B cell (primary cell): Measurements from ENCODE around the gene PPFIA1. TPM values are rescaled to one million over a fixed set of nuclear protein-coding genes. Genes with fewer than 3 reads are reported as not detected.

Experiments used
- ATAC-seq: fragments of 200-7000 bp; cut with Tn5 transposase; one replicate; pipeline ENCODE4 v1.10.0; 2021; ENCODE audit warnings: low read depth, mild to moderate bottlenecking, moderate number of reproducible peaks, moderate library complexity
- CTCF ChIA-PET: fragments of 350-600 bp; sonication (Branson Sonifier 250); formaldehyde crosslinking; loops from one replicate; lab custom pipeline; 2021; ENCODE audit warnings: antibody characterized with exemption, inconsistent platforms; lab: Charles Lee
- POLR2A ChIA-PET: fragments of 350-600 bp; sonication (Branson Sonifier 250); formaldehyde crosslinking; loops from one replicate; lab custom pipeline; 2021; ENCODE audit warnings: antibody characterized with exemption; lab: Charles Lee
- DNase-seq: peaks from one replicate; pipeline ENCODE4 v3.0.0; 2013
- H2AFZ ChIP-seq: 2 replicates; pipeline ENCODE4 v1.6.1; 2012; ENCODE audit warnings: mild to moderate bottlenecking, low read depth, low read length; ENCODE audit not compliant: insufficient read depth, poor library complexity, severe bottlenecking
- H3K27ac ChIP-seq, 2 donors: 1 replicate in 1 of 2; 2 replicates in 1 of 2; pipeline ENCODE4 v1.5.1; 2012 to 2013; ENCODE audit warnings: low read length in 2 of 2, mild to moderate bottlenecking in 2 of 2, moderate library complexity in 1 of 2
- H3K27me3 ChIP-seq, 4 experiments: fragments of 200-600 bp in 1 of 4; sonication (generic) in 1 of 4; replicated peaks in 1 of 4; 1 replicate in 2 of 4; 2 replicates in 2 of 4; pipeline versions ENCODE4 v1.6.1 to v1.7.0; 2013 to 2016; ENCODE audit warnings: low read length in 3 of 4, mild to moderate bottlenecking in 2 of 4, mixed read lengths in 1 of 4, moderate library complexity in 1 of 4; ENCODE audit not compliant: insufficient read depth in 4 of 4, control insufficient read depth in 3 of 4; ENCODE audit errors: control extremely low read depth in 1 of 4
- H3K36me3 ChIP-seq, 2 experiments: replicated peaks in 1 of 2; 1 replicate in 1 of 2; 2 replicates in 1 of 2; pipeline versions ENCODE4 v1.6.1 to v1.7.1; 2013; ENCODE audit warnings: low read length in 1 of 2; ENCODE audit not compliant: insufficient read depth in 2 of 2, control insufficient read depth in 1 of 2; ENCODE audit errors: control extremely low read depth in 1 of 2, extremely low read depth in 1 of 2
- H3K4me1 ChIP-seq, 2 donors: fragments of 200-600 bp in 1 of 2; sonication (generic) in 1 of 2; 1 replicate in 1 of 2; 2 replicates in 1 of 2; pipeline versions ENCODE4 v1.5.1 to v1.6.1; 2013 to 2017; ENCODE audit warnings: low read length in 2 of 2; ENCODE audit not compliant: control insufficient read depth in 2 of 2, insufficient read depth in 2 of 2
- H3K4me2 ChIP-seq: replicated peaks from 2 replicates; pipeline ENCODE3; 2012; ENCODE audit warnings: mild to moderate bottlenecking, low read depth, low read length; ENCODE audit not compliant: poor library complexity, severe bottlenecking
- H3K4me3 ChIP-seq, 5 experiments: fragments of 200-600 bp in 1 of 5; sonication (generic) in 1 of 5; 1 replicate in 3 of 5; 2 replicates in 2 of 5; pipeline versions ENCODE4 v1.5.1 to v1.7.0; 2011 to 2016; ENCODE audit warnings: low read length in 4 of 5, mild to moderate bottlenecking in 4 of 5, low read depth in 2 of 5, control low read depth in 1 of 5, moderate library complexity in 1 of 5; ENCODE audit not compliant: insufficient read depth in 1 of 5; ENCODE audit errors: control extremely low read depth in 1 of 5, extremely low read depth in 1 of 5
- H3K79me2 ChIP-seq: fragments of 200-600 bp; sonication (generic); one replicate; pipeline ENCODE4 v1.6.0; 2016; ENCODE audit warnings: low read length; ENCODE audit not compliant: control insufficient read depth, insufficient read depth
- H3K9ac ChIP-seq: fragments of 200-600 bp; sonication (generic); 2 replicates; pipeline ENCODE4 v1.6.1; 2017; ENCODE audit warnings: mild to moderate bottlenecking, low read length, moderate library complexity
- H3K9me3 ChIP-seq, 3 donors: one replicate each; pipeline versions ENCODE4 v1.6.1 to v1.7.1; 2013; ENCODE audit warnings: low read length in 2 of 3; ENCODE audit not compliant: control insufficient read depth in 2 of 3, insufficient read depth in 1 of 3; ENCODE audit errors: control extremely low read depth in 1 of 3
- H4K20me1 ChIP-seq: 2 replicates; pipeline ENCODE4 v1.6.0; 2012; ENCODE audit warnings: mild to moderate bottlenecking, low read length; ENCODE audit not compliant: insufficient read depth, control insufficient read depth, poor library complexity, severe bottlenecking
- H3K27ac Mint-ChIP-seq: one replicate; pipeline ENCODE4 v1.8.0; 2021; ENCODE audit warnings: mixed read lengths
- H3K27me3 Mint-ChIP-seq: one replicate; pipeline ENCODE4 v1.8.0; 2021; ENCODE audit warnings: mixed read lengths
- H3K4me1 Mint-ChIP-seq: one replicate; pipeline ENCODE4 v1.8.0; 2021; ENCODE audit warnings: mixed read lengths
- H3K4me3 Mint-ChIP-seq: one replicate; pipeline ENCODE4 v1.8.0; 2021; ENCODE audit warnings: mixed read lengths
- H3K9me3 Mint-ChIP-seq: one replicate; pipeline ENCODE4 v1.8.0; 2022; ENCODE audit warnings: mixed read lengths; ENCODE audit not compliant: insufficient read depth
- CTCF ChIP-seq: fragments of 200-600 bp; IDR thresholded peaks from one replicate; pipeline ENCODE4 v1.8.0; 2022; ENCODE audit warnings: antibody characterized with exemption, mild to moderate bottlenecking
- EZH2 ChIP-seq: IDR thresholded peaks from 2 replicates; pipeline ENCODE4 v1.6.1; 2012; ENCODE audit warnings: borderline replicate concordance, low read depth, mild to moderate bottlenecking, moderate library complexity, low read length; ENCODE audit not compliant: insufficient read depth, poor library complexity, severe bottlenecking
- WGBS: methylation state at CpG from one replicate; pipeline ENCODE4 v1.1.5; 2013; ENCODE audit warnings: missing lambda C conversion rate; ENCODE audit not compliant: insufficient coverage; 5-methylcytosine and 5-hydroxymethylcytosine counted together
- intact Hi-C: fragments of 100-400 bp; cut with micrococcal nuclease; formaldehyde crosslinking; loops from one replicate; pipeline ENCODE4 v1.10.0; 2022
- polyA plus RNA-seq: library from polyadenylated mRNA; depleted of rRNA; stranded (reverse); fragments of >200 nt; gene quantifications from 2 replicates; pipeline ENCODE4 v1.2.3, GENCODE V29; 2012
- total RNA-seq, 2 donors: library from RNA; stranded (reverse); fragments of 120-200 nt in 1 of 2; gene quantifications; 1 replicate in 1 of 2; 2 replicates in 1 of 2; pipeline versions ENCODE4 v1.2.3 to v1.2.4, GENCODE V29; 2013 to 2022

The PPFIA1 gene
- total and polyA plus RNA-seq, 2 donors (not counting 1 experiment from before 2014, with no cell fraction given), result 21.8 to 70.4 TPM

GRCh38 chr11:70304208-70304603 lies 33.7 kb downstream of the PPFIA1 start:
- no peaks in the 10 kb centered on the region for H3K9me3 Mint-ChIP-seq
- no peak overlapping the region for H3K27ac ChIP-seq

GRCh38 chr11:70305501-70305900 lies 35.0 kb downstream of the PPFIA1 start:
- H3K27me3 Mint-ChIP-seq, result no peaks in the 10 kb centered on the region
- DNase-seq (no peak), ATAC-seq (no peak)
- Histone ChIP-seq H4K20me1 (peaks cover 41% of the 10 kb centered on the region), H2AFZ (no peak overlapping the region), H3K36me3 (peaks cover 0 to 18% of the 10 kb centered on the region in 2 experiments), H3K4me3 (no peak overlapping the region), H3K27me3 (no peaks in the 10 kb centered on the region), H3K79me2 (peaks cover 52% of the 10 kb centered on the region), H3K27ac (no peak overlapping the region), H3K4me2 (no peak overlapping the region), H3K4me1 (no peaks in the 10 kb centered on the region), H3K9me3 (no peaks in the 10 kb centered on the region), H3K9ac (no peak overlapping the region)
- TF ChIP-seq EZH2 (no peak), CTCF (no peak)
- intact Hi-C loops, result no loop called here
- H3K4me1 Mint-ChIP-seq, result no peaks in the 10 kb centered on the region
- no peaks in the 10 kb centered on the region for H3K9me3 Mint-ChIP-seq
- ChIA-PET CTCF (no interaction called here), POLR2A (no interaction called here)
- no peak overlapping the region for H3K27ac Mint-ChIP-seq
- no peak overlapping the region for H3K4me3 Mint-ChIP-seq
- WGBS, result no CpG with 5 or more reads among the region's 3 CpGs

More at GRCh38 chr11:70304208-70304603, 33.7 kb downstream of the PPFIA1 start:
- CTCF ChIA-PET, result no interaction called here
- H3K36me3 ChIP-seq, result peaks cover 0 to 18% of the 10 kb centered on the region in 2 experiments
- H3K79me2 ChIP-seq, result peaks cover 51% of the 10 kb centered on the region
- WGBS, result 100% methylated on average over 2 of the region's 2 CpGs
- no peak for ATAC-seq
- POLR2A ChIA-PET, result no interaction called here
- H4K20me1 ChIP-seq, result peaks cover 41% of the 10 kb centered on the region
- no peaks in the 10 kb centered on the region for H3K9me3 ChIP-seq
- H3K9ac ChIP-seq, result no peak overlapping the region
- no peak for DNase-seq
- no peaks in the 10 kb centered on the region for H3K4me1 ChIP-seq
- Mint-ChIP-seq H3K27ac (no peak overlapping the region), H3K4me1 (no peaks in the 10 kb centered on the region), H3K27me3 (no peaks in the 10 kb centered on the region), H3K4me3 (no peak overlapping the region)
- TF ChIP-seq CTCF, result no peak
- TF ChIP-seq EZH2, result no peak
- no peak overlapping the region for H3K4me3 ChIP-seq
- intact Hi-C loops, result no loop called here
- H3K27me3 ChIP-seq, result no peaks in the 10 kb centered on the region
- H3K4me2 ChIP-seq, result no peak overlapping the region
- no peak overlapping the region for H2AFZ ChIP-seq
